SH-SY5Y (cell line): Measurements from ENCODE around the gene MSI2.

Experiments
- GATA2 ChIP-seq: IDR thresholded peaks from 2 replicates; pipeline ENCODE4 v1.6.1; 2011; ENCODE audit warnings: mild to moderate bottlenecking, low read depth, low read length
- GATA3 ChIP-seq: IDR thresholded peaks from 2 replicates; pipeline ENCODE4 v1.6.1; 2011; ENCODE audit warnings: low read depth, mild to moderate bottlenecking, low read length, moderate library complexity

GRCh38 chr17:57283203-57283971, 27.1 kb downstream of the MSI2 start:
- TF ChIP-seq GATA3 = no peak
- TF ChIP-seq GATA2 = 0 out of 2 replicates have a peak, but pooled peaks have one; percentile 20
